HEK293 (cell line): ENCODE measurements around the gene LPIN1.

ENCODE experiments used
- CTCF ChIA-PET: fragments of 350-600 bp; formaldehyde crosslinking; extraction: SDS; loops from one replicate; lab custom pipeline; 2021; ENCODE audit warnings: antibody characterized with exemption; lab: Yijun Ruan, JAX
- POLR2A ChIA-PET: fragments of 300-600 bp; formaldehyde crosslinking; extraction: SDS; loops from one replicate; lab custom pipeline; 2020; ENCODE audit warnings: antibody characterized with exemption, inconsistent platforms; lab: Yijun Ruan, JAX
- H3K27ac ChIP-seq: fragments of 200-500 bp; sonication (Bioruptor generic); 2 replicates; pipeline ENCODE4 v1.5.1; 2014; ENCODE audit warnings: low read depth, low read length, control low read depth, inconsistent platforms; ENCODE audit errors: extremely low read depth
- H3K36me3 ChIP-seq, 2 experiments: fragments of 200-500 bp in 1 of 2; sonication (Bioruptor generic) in 1 of 2; 1 replicate in 1 of 2; 2 replicates in 1 of 2; pipeline ENCODE4 v1.5.1; 2014 to 2017; ENCODE audit warnings: inconsistent platforms in 2 of 2, low read length in 2 of 2; ENCODE audit not compliant: control insufficient read depth in 2 of 2, insufficient read depth in 1 of 2
- H3K4me1 ChIP-seq: fragments of 200-500 bp; sonication (Bioruptor generic); 2 replicates; pipeline ENCODE4 v1.5.1; 2014; ENCODE audit warnings: mild to moderate bottlenecking, low read length, inconsistent platforms; ENCODE audit not compliant: control insufficient read depth, insufficient read depth
- H3K4me3 ChIP-seq: 2 replicates; pipeline ENCODE4 v1.5.1; 2011; ENCODE audit warnings: low read depth, mild to moderate bottlenecking, control low read depth, low read length, moderate library complexity
- H3K9me3 ChIP-seq: fragments of 200-500 bp; sonication (Bioruptor generic); 2 replicates; pipeline ENCODE4 v1.5.1; 2014; ENCODE audit warnings: low read depth, low read length, inconsistent platforms; ENCODE audit not compliant: control insufficient read depth, insufficient read depth
- HOXC10 ChIP-seq: sonication (generic); formaldehyde crosslinking; IDR thresholded peaks from 2 replicates; pipeline ENCODE4 v1.8.1; 2023; ENCODE audit warnings: mild to moderate bottlenecking, missing genetic modification reagents
- OVOL3 ChIP-seq: fragments of 450-650 bp; formaldehyde crosslinking; IDR thresholded peaks from 2 replicates; pipeline ENCODE4 v1.5.1; 2016; ENCODE audit warnings: missing biosample characterization, missing genetic modification characterization
- SP2 ChIP-seq: fragments of 450-650 bp; formaldehyde crosslinking; IDR thresholded peaks from 2 replicates; pipeline ENCODE4 v1.5.1; 2016; ENCODE audit warnings: missing biosample characterization, missing genetic modification characterization
- SP3 ChIP-seq: fragments of 450-650 bp; formaldehyde crosslinking; IDR thresholded peaks from 2 replicates; pipeline ENCODE4 v1.5.1; 2016; ENCODE audit warnings: missing biosample characterization, missing genetic modification characterization
- ZFHX2 ChIP-seq: fragments of 450-650 bp; formaldehyde crosslinking; conservative IDR thresholded peaks from 2 replicates; pipeline ENCODE4 v1.5.1; 2016; ENCODE audit warnings: missing biosample characterization, missing genetic modification characterization
- ZFP69B ChIP-seq: fragments of 450-650 bp; formaldehyde crosslinking; IDR thresholded peaks from 2 replicates; pipeline ENCODE4 v1.5.1; 2016; ENCODE audit warnings: missing biosample characterization, missing genetic modification characterization
- ZNF174 ChIP-seq: fragments of 450-650 bp; formaldehyde crosslinking; IDR thresholded peaks from 2 replicates; pipeline ENCODE4 v1.5.0; 2017; ENCODE audit warnings: missing biosample characterization, mild to moderate bottlenecking, missing genetic modification characterization
- ZNF335 ChIP-seq: fragments of 450-650 bp; formaldehyde crosslinking; conservative IDR thresholded peaks from 2 replicates; pipeline ENCODE4 v1.5.1; 2016; ENCODE audit warnings: missing biosample characterization, missing genetic modification characterization
- ZNF510 ChIP-seq: fragments of 450-650 bp; formaldehyde crosslinking; IDR thresholded peaks from 2 replicates; pipeline ENCODE4 v1.5.1; 2018; ENCODE audit warnings: mild to moderate bottlenecking, missing genetic modification characterization, missing biosample characterization; ENCODE audit not compliant: insufficient replicate concordance
- ZNF610 ChIP-seq: fragments of 450-650 bp; formaldehyde crosslinking; IDR thresholded peaks from 2 replicates; pipeline ENCODE4 v1.5.1; 2016; ENCODE audit warnings: missing biosample characterization, missing genetic modification characterization, borderline replicate concordance
- ZNF624 ChIP-seq: fragments of 450-650 bp; formaldehyde crosslinking; IDR thresholded peaks from 2 replicates; pipeline ENCODE4 v1.5.1; 2017; ENCODE audit warnings: missing biosample characterization, missing genetic modification characterization
- ZNF701 ChIP-seq: fragments of 450-650 bp; formaldehyde crosslinking; IDR thresholded peaks from 2 replicates; pipeline ENCODE4 v1.5.1; 2016; ENCODE audit warnings: missing biosample characterization, missing genetic modification characterization
- ZNF76 ChIP-seq: fragments of 450-650 bp; formaldehyde crosslinking; IDR thresholded peaks from 2 replicates; pipeline ENCODE4; 2016; ENCODE audit warnings: low read depth, missing biosample characterization, missing genetic modification characterization, borderline replicate concordance
- ZNF768 ChIP-seq: fragments of 450-650 bp; formaldehyde crosslinking; IDR thresholded peaks from 2 replicates; pipeline ENCODE4 v1.5.1; 2018; ENCODE audit warnings: missing biosample characterization, mild to moderate bottlenecking, missing genetic modification characterization
- ZNF837 ChIP-seq: fragments of 450-650 bp; formaldehyde crosslinking; IDR thresholded peaks from 2 replicates; pipeline ENCODE4 v1.5.1; 2016; ENCODE audit warnings: missing biosample characterization, missing genetic modification characterization
- TF ChIP-seq, protein P1 (sequence below): fragments of 450-650 bp; formaldehyde crosslinking; conservative IDR thresholded peaks from 2 replicates; pipeline ENCODE4 v1.5.1; 2016; ENCODE audit warnings: low read depth, missing biosample characterization, missing genetic modification characterization
- TF ChIP-seq, protein P2 (sequence below): fragments of 450-650 bp; formaldehyde crosslinking; IDR thresholded peaks from 2 replicates; pipeline ENCODE4 v1.5.1; 2017; ENCODE audit warnings: missing biosample characterization, missing genetic modification characterization
- TF ChIP-seq, protein P3 (sequence below): fragments of 450-650 bp; formaldehyde crosslinking; IDR thresholded peaks from 2 replicates; pipeline ENCODE4 v1.5.1; 2016; ENCODE audit warnings: missing biosample characterization, missing genetic modification characterization
- TF ChIP-seq, protein P4 (sequence below): fragments of 450-650 bp; formaldehyde crosslinking; IDR thresholded peaks from 2 replicates; pipeline ENCODE4 v1.5.1; 2016; ENCODE audit warnings: missing biosample characterization, missing genetic modification characterization, low read depth

The LPIN1 gene

DNA sequence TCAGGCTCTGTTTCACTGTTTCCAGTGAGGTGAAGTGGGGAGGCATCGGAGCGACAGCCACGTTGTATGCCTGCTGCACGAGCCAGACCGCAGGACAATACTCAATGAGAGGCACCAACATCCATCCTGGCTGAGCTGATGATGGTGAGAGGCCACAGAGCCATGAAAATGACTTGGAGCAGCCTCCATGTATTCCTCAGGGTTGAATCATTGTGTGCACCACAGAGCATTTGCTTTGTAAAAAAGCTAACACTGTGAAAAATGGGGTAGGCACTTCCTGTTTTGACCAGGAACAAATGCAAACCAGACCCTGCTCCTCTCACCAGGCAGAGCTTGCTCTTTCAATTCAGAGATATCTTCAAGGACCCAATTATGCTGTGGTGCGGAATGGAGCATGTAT lies 87.2 kb downstream of the LPIN1 start (continued):
- no peak for TF ChIP-seq ZNF701
- no peak for TF ChIP-seq ZFP69B (tag by site-specific recombination)
- TF ChIP-seq, protein P1, sequence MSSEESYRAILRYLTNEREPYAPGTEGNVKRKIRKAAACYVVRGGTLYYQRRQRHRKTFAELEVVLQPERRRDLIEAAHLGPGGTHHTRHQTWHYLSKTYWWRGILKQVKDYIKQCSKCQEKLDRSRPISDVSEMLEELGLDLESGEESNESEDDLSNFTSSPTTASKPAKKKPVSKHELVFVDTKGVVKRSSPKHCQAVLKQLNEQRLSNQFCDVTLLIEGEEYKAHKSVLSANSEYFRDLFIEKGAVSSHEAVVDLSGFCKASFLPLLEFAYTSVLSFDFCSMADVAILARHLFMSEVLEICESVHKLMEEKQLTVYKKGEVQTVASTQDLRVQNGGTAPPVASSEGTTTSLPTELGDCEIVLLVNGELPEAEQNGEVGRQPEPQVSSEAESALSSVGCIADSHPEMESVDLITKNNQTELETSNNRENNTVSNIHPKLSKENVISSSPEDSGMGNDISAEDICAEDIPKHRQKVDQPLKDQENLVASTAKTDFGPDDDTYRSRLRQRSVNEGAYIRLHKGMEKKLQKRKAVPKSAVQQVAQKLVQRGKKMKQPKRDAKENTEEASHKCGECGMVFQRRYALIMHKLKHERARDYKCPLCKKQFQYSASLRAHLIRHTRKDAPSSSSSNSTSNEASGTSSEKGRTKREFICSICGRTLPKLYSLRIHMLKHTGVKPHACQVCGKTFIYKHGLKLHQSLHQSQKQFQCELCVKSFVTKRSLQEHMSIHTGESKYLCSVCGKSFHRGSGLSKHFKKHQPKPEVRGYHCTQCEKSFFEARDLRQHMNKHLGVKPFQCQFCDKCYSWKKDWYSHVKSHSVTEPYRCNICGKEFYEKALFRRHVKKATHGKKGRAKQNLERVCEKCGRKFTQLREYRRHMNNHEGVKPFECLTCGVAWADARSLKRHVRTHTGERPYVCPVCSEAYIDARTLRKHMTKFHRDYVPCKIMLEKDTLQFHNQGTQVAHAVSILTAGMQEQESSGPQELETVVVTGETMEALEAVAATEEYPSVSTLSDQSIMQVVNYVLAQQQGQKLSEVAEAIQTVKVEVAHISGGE (tag by site-specific recombination) = no peak
- TF ChIP-seq ZNF768 = no peak
- no peak for TF ChIP-seq ZNF76 (tag by site-specific recombination)
- TF ChIP-seq ZNF335 (tag by site-specific recombination) = no peak
- TF ChIP-seq ZNF174 (tag by site-specific recombination) = no peak

DNA sequence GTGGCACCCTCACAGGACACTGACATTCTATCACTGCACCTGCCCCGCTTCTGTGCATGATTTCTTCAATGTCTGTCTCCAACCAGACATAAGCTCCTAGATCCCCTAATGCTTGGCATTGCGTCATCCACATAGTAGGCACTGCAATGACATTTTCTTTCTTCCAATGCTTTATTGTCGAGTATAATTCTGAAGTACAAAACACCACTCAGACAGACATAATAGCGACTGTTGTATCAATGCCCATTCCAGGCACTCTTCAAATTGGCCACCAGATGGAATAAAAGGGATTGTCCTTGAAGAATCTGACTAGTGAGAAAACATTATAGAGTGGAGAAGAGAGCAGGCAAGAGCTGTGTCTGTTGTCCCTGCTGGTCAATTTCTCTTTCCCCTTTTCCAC lies 89.0 kb downstream of the LPIN1 start:
- H3K4me1 ChIP-seq = peaks cover 3% of the 10 kb centered on the region; the same call in 1 of the 2 replicates
- POLR2A ChIA-PET = no interaction called here
- H3K27ac ChIP-seq = no peak overlapping the region

More for the DNA sequence above, 89.0 kb downstream of the LPIN1 start:
- Histone ChIP-seq H3K9me3 (no peaks in the 10 kb centered on the region), H3K4me3 (no peak overlapping the region), H3K36me3 (no peaks in the 10 kb centered on the region)
- CTCF ChIA-PET = no interaction called here
- TF ChIP-seq SP2 (tag by site-specific recombination) (no peak), ZNF624 (tag by site-specific recombination) (no peak), OVOL3 (tag by site-specific recombination) (no peak), ZNF837 (no peak), SP3 (tag by site-specific recombination) (no peak), ZNF610 (no peak), ZFHX2 (tag by site-specific recombination) (no peak), ZNF510 (tag by site-specific recombination) (no peak), HOXC10 (CRISPR knock-in tag) (no peak)
- TF ChIP-seq, protein P2, sequence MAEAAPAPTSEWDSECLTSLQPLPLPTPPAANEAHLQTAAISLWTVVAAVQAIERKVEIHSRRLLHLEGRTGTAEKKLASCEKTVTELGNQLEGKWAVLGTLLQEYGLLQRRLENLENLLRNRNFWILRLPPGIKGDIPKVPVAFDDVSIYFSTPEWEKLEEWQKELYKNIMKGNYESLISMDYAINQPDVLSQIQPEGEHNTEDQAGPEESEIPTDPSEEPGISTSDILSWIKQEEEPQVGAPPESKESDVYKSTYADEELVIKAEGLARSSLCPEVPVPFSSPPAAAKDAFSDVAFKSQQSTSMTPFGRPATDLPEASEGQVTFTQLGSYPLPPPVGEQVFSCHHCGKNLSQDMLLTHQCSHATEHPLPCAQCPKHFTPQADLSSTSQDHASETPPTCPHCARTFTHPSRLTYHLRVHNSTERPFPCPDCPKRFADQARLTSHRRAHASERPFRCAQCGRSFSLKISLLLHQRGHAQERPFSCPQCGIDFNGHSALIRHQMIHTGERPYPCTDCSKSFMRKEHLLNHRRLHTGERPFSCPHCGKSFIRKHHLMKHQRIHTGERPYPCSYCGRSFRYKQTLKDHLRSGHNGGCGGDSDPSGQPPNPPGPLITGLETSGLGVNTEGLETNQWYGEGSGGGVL (tag by site-specific recombination) = no peak
- TF ChIP-seq, protein P3, sequence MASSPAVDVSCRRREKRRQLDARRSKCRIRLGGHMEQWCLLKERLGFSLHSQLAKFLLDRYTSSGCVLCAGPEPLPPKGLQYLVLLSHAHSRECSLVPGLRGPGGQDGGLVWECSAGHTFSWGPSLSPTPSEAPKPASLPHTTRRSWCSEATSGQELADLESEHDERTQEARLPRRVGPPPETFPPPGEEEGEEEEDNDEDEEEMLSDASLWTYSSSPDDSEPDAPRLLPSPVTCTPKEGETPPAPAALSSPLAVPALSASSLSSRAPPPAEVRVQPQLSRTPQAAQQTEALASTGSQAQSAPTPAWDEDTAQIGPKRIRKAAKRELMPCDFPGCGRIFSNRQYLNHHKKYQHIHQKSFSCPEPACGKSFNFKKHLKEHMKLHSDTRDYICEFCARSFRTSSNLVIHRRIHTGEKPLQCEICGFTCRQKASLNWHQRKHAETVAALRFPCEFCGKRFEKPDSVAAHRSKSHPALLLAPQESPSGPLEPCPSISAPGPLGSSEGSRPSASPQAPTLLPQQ = no peak
- TF ChIP-seq, protein P4, sequence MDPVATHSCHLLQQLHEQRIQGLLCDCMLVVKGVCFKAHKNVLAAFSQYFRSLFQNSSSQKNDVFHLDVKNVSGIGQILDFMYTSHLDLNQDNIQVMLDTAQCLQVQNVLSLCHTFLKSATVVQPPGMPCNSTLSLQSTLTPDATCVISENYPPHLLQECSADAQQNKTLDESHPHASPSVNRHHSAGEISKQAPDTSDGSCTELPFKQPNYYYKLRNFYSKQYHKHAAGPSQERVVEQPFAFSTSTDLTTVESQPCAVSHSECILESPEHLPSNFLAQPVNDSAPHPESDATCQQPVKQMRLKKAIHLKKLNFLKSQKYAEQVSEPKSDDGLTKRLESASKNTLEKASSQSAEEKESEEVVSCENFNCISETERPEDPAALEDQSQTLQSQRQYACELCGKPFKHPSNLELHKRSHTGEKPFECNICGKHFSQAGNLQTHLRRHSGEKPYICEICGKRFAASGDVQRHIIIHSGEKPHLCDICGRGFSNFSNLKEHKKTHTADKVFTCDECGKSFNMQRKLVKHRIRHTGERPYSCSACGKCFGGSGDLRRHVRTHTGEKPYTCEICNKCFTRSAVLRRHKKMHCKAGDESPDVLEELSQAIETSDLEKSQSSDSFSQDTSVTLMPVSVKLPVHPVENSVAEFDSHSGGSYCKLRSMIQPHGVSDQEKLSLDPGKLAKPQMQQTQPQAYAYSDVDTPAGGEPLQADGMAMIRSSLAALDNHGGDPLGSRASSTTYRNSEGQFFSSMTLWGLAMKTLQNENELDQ (tag by site-specific recombination) = no peak
